Fibroblast of pulmonary artery (primary cell): ENCODE measurements around the gene C20orf202.

Source experiments
- DNase-seq: peaks from one replicate; pipeline ENCODE4 v3.0.0-alpha.2; 2010; ENCODE audit warnings: low read depth
- H3K4me3 ChIP-seq: replicated peaks from 2 replicates; pipeline ENCODE4 v1.5.1; 2011; ENCODE audit warnings: low read depth, mild to moderate bottlenecking, control low read depth, low read length, moderate library complexity
- TF ChIP-seq, protein P1 (sequence below): IDR thresholded peaks from 2 replicates; pipeline ENCODE4 v1.5.1; 2011; ENCODE audit warnings: mild to moderate bottlenecking, control low read depth, low read length, inconsistent platforms; ENCODE audit errors: missing control alignments

The C20orf202 gene

DNA sequence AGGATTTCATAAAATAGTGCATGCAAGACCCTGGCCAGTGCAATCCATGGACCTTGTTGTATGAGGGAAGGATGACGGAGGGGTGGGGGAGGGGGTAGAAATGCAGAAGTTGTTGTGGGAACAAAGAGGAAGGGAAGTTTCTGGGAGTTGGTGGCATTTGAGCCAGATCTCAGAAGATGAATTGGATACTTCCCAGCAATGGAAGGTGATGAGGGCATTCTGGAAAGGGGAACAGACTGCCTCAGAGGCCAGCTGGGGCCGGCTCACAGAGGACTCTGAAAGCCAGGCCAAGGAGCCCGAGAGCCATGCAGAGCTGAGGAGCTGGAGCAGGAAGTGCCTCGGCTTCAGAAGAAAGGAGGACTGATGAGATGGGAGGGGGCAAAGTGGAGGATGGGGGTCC, 21.1 kb upstream of the C20orf202 start:
- TF ChIP-seq, protein P1, sequence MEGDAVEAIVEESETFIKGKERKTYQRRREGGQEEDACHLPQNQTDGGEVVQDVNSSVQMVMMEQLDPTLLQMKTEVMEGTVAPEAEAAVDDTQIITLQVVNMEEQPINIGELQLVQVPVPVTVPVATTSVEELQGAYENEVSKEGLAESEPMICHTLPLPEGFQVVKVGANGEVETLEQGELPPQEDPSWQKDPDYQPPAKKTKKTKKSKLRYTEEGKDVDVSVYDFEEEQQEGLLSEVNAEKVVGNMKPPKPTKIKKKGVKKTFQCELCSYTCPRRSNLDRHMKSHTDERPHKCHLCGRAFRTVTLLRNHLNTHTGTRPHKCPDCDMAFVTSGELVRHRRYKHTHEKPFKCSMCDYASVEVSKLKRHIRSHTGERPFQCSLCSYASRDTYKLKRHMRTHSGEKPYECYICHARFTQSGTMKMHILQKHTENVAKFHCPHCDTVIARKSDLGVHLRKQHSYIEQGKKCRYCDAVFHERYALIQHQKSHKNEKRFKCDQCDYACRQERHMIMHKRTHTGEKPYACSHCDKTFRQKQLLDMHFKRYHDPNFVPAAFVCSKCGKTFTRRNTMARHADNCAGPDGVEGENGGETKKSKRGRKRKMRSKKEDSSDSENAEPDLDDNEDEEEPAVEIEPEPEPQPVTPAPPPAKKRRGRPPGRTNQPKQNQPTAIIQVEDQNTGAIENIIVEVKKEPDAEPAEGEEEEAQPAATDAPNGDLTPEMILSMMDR, result no peak
- DNase-seq, result no peak
- H3K4me3 ChIP-seq, result no peak overlapping the region

DNA sequence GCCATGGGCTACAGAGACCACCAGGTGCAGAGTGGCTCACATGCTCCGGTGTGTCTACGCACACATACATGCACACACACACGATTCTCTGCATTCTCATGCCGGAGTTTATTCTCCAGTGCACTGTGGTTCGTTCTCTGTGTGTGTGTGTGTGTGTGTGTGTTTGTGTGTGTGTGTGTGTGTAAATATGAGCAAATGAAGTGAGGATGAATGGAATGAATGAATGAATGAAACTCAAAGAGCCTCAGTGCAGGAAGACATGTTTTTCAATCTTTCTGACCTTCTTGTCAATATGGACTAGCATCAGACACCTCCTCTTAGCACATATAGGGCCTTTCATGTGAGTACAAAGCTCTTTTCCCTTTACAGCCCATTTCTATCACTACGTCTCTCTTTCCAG, 20.1 kb upstream of the C20orf202 start:
- no peak overlapping the region for H3K4me3 ChIP-seq
- TF ChIP-seq, protein P1, result no peak
- no peak for DNase-seq

DNA sequence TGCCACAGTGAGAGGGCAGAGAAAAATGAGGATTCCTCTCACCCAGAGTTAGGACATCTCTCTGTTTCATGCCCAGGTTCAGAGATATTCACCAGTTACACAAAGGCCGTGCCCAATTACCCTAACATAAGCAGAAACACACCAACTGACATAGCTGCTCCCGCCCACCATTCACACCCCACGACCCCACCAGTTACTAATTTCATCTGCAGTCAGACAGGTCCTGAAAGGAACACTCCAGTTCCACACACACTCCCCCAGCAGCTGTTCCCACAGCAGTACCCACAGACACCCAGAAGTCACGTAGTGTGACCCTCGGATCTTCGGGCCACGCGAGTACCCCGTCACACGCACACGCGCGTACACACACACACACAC, 19.0 kb upstream of the C20orf202 start:
- no peak for DNase-seq
- TF ChIP-seq, protein P1, result no peak
- no peak overlapping the region for H3K4me3 ChIP-seq

DNA sequence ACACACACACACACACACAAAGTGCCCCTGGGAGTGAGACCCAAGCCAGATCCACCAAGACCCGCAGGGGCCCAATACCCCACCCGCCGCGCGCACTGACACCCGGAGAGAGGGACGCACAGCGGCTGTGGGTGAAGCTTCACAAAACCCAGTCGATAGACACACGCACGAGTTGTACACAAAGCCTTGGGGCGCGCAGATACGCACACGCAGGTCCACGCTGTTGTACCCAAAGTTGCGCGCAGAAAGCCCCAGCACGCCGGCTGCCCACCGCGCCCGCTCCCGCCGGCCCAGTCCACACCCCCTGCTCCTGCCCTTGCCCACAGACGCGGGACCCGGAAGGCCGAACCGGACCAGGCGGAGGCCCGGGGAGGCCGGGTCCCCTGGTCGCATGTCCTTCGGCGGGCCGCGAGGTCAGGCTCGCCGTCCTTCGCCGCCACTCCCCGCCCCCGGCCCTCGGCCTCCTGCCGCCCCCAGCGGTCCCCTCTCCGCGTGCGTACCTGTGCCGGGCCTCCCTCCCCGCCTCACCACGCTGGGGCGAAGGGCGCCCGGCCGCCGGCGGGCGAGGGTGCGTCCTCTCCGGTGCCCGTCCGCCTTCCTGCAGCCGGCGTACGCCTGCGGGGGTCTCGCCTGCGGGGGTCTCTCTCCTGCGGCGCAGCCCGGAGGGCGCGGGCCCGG, 18.5 kb upstream of the C20orf202 start, which contains the start of gene TMEM74B:
Gene TMEM74B, minus strand, starts transcription at position 344 of the 678 bp plus-strand sequence. CDS start 1,180 bp downstream, outside the sequence.
- no peak for DNase-seq
- H3K4me3 ChIP-seq, result peak within 1 kb of the TSS; percentile 42
- TF ChIP-seq, protein P1, result no peak

DNA sequence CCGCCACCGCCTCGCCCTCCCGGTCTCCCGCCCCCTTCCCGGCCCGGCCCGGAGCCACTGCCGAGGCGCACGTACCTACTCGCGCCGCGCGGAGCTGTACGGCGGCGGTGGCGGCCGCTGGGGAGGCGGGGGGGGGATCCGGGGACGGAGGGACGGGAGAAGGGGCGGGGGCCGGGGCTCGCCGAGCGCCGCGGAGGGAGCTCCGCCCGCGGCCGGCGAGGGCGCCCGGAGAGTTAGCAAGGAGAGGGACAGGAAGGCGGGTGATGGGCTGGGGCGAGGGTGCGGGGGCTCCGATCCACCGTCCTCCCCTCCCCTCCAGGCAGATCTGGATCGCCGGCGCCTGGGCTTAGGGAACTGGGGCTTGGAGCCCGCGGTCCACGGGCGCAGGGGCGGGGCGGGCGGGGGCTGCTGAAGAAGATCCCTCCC, 17.9 kb upstream of the C20orf202 start:
- TF ChIP-seq, protein P1, result no peak
- H3K4me3 ChIP-seq, result peak overlapping the region; percentile 42
- DNase-seq, result no peak

DNA sequence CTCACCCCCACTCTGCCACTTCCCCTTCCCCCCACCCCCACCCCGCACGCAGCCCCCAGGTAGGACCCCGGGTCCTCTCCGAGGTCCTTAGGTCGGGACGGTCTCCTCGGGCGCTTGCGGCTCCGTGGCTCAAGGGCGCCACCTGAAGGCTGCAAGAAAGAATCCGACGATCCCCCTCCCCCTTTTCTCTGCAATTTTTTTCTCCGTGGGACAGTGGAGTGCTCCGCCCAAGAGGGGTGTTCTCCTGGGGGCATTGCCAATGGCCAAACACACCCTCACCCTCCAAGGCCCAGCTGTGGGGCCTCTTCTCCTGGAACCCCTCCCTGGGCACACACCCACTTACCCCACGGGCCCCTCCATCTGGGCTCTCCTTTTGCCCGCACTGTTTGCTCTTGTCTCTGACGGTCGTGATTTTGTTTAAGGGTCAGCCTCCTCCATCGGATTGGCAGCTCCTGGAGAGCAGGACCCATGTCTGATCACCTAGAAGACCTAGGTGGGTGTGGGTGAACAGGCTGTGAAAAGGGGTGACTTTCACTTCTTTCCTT, 17.4 kb upstream of the C20orf202 start:
- peak; percentile 48 for DNase-seq
- peak overlapping the region; percentile 42 for H3K4me3 ChIP-seq

More for the DNA sequence above, 17.4 kb upstream of the C20orf202 start:
- TF ChIP-seq, protein P1, result peak; percentile 55
